ENCODE measurements around the gene CDH13. TPM values are rescaled to one million over a fixed set of nuclear protein-coding genes. Genes with fewer than 3 reads are reported as not detected.

Gene CDH13
- total and polyA plus RNA-seq, 2 experiments from 2014 or later: 1.6 to 4.4 TPM

GRCh38 chr16:82945420-82946101, 318.8 kb downstream of the CDH13 start:
- Histone ChIP-seq H3F3A (replicated peaks; ENCODE audit: low read depth) (no peaks in the 10 kb centered on the region), H3K4me3 (no peak overlapping the region), H4K20me1 (replicated peaks; ENCODE audit: insufficient read depth) (no peaks in the 10 kb centered on the region), H3K27me3 (ENCODE audit: insufficient read depth) (no peaks in the 10 kb centered on the region), H3K9me2 (ENCODE audit: insufficient read depth) (peaks cover 27% of the 10 kb centered on the region), H2AFZ (no peak overlapping the region), H3K79me2 (replicated peaks; ENCODE audit: insufficient read depth) (no peaks in the 10 kb centered on the region), H3K36me3 (ENCODE audit: insufficient read depth) (no peaks in the 10 kb centered on the region), H3K4me2 (no peak overlapping the region), H3K4me1 (ENCODE audit: insufficient read depth) (0 out of 2 replicates have a peak, but pooled peaks cover 6% of the 10 kb centered on the region), H3K27ac (ENCODE audit: low read depth) (no peak overlapping the region)
- no peaks in the 10 kb centered on the region for H3K27me3 Mint-ChIP-seq (ENCODE audit: insufficient read depth, low read depth, poor library complexity)
- H3K4me3 Mint-ChIP-seq: no peak overlapping the region
- no peaks in the 10 kb centered on the region for H3K9me3 Mint-ChIP-seq
- TF ChIP-seq ETS1 (IDR thresholded peaks at IDR 0.05): no peak
- TF ChIP-seq ZNF462 (CRISPR knock-in tag; IDR thresholded peaks at IDR 0.05): no peak
- no peak for TF ChIP-seq ZNF114 (CRISPR knock-in tag; IDR thresholded peaks at IDR 0.05)
- TF ChIP-seq EZH2phosphoT487 (IDR thresholded peaks at IDR 0.05; ENCODE audit: unreplicated experiment): no peak
- TF ChIP-seq STAT1 (IDR thresholded peaks at IDR 0.05; ENCODE audit: unreplicated experiment): no peak
- no peak for TF ChIP-seq JUNB (IDR thresholded peaks at IDR 0.05; ENCODE audit: unreplicated experiment)
- TF ChIP-seq POLR2AphosphoS5 (IDR thresholded peaks at IDR 0.05; ENCODE audit: low read depth): no peak
- no peak for TF ChIP-seq EZH2 (IDR thresholded peaks at IDR 0.05; ENCODE audit: low read depth, unreplicated experiment)
- TF ChIP-seq CREB1 (CRISPR knock-in tag; IDR thresholded peaks at IDR 0.05; ENCODE audit: low read depth): no peak
- TF ChIP-seq CTCF (conservative IDR thresholded peaks at IDR 0.05; ENCODE audit: low read depth in 2 of 2): no peak
- TF ChIP-seq ZNF331 (CRISPR knock-in tag; IDR thresholded peaks at IDR 0.05; ENCODE audit: low read depth): no peak
- no peak for TF ChIP-seq NANOG (IDR thresholded peaks at IDR 0.05; ENCODE audit: borderline replicate concordance)
- TF ChIP-seq, protein P1, sequence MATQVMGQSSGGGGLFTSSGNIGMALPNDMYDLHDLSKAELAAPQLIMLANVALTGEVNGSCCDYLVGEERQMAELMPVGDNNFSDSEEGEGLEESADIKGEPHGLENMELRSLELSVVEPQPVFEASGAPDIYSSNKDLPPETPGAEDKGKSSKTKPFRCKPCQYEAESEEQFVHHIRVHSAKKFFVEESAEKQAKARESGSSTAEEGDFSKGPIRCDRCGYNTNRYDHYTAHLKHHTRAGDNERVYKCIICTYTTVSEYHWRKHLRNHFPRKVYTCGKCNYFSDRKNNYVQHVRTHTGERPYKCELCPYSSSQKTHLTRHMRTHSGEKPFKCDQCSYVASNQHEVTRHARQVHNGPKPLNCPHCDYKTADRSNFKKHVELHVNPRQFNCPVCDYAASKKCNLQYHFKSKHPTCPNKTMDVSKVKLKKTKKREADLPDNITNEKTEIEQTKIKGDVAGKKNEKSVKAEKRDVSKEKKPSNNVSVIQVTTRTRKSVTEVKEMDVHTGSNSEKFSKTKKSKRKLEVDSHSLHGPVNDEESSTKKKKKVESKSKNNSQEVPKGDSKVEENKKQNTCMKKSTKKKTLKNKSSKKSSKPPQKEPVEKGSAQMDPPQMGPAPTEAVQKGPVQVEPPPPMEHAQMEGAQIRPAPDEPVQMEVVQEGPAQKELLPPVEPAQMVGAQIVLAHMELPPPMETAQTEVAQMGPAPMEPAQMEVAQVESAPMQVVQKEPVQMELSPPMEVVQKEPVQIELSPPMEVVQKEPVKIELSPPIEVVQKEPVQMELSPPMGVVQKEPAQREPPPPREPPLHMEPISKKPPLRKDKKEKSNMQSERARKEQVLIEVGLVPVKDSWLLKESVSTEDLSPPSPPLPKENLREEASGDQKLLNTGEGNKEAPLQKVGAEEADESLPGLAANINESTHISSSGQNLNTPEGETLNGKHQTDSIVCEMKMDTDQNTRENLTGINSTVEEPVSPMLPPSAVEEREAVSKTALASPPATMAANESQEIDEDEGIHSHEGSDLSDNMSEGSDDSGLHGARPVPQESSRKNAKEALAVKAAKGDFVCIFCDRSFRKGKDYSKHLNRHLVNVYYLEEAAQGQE (IDR thresholded peaks at IDR 0.05; ENCODE audit: unreplicated experiment): no peak
- no peak for ATAC-seq
- no peaks in the 10 kb centered on the region for H3K36me3 Mint-ChIP-seq (ENCODE audit: low read depth)
- peaks cover 6% of the 10 kb centered on the region; the same call in 2 of the 3 replicates for H3K4me1 Mint-ChIP-seq
- no peak for DNase-seq (ENCODE audit: low spot score)
- no peak overlapping the region for H3K27ac Mint-ChIP-seq

All from GM23338 (cell line).